Neuronal stem cell (in vitro differentiated cells): ENCODE results near the gene SOBP.

ENCODE experiments used
- DNase-seq: peaks from one replicate; pipeline ENCODE4 v3.0.0-alpha.2; 2013; ENCODE audit warnings: low spot score
- H2AFZ ChIP-seq: one replicate; pipeline ENCODE4 v1.6.1; 2013; ENCODE audit warnings: mild to moderate bottlenecking, low read length, inconsistent platforms
- H2AK5ac ChIP-seq: 2 replicates; pipeline ENCODE4 v1.6.1; 2013; ENCODE audit warnings: low read depth, mild to moderate bottlenecking, inconsistent platforms, low read length, moderate library complexity, mixed read lengths
- H2BK120ac ChIP-seq: 2 replicates; pipeline ENCODE4 v1.6.1; 2013; ENCODE audit warnings: low read depth, mild to moderate bottlenecking, inconsistent platforms, low read length, moderate library complexity, mixed read lengths
- H2BK12ac ChIP-seq: one replicate; pipeline ENCODE4 v1.6.1; 2013; ENCODE audit warnings: low read length, inconsistent platforms
- H2BK15ac ChIP-seq: 2 replicates; pipeline ENCODE4 v1.6.1; 2013; ENCODE audit warnings: mild to moderate bottlenecking, low read length, inconsistent platforms, mixed read lengths
- H2BK5ac ChIP-seq: one replicate; pipeline ENCODE4 v1.6.1; 2013; ENCODE audit warnings: inconsistent platforms, mild to moderate bottlenecking, low read length, moderate library complexity
- H3K14ac ChIP-seq: one replicate; pipeline ENCODE4 v1.6.1; 2013; ENCODE audit warnings: low read length, inconsistent platforms
- H3K18ac ChIP-seq: 2 replicates; pipeline ENCODE4 v1.6.1; 2013; ENCODE audit warnings: low read length, inconsistent platforms
- H3K23ac ChIP-seq: 2 replicates; pipeline ENCODE4 v1.6.1; 2013; ENCODE audit warnings: low read depth, mild to moderate bottlenecking, mixed read lengths, low read length, inconsistent platforms; ENCODE audit not compliant: poor library complexity
- H3K27ac ChIP-seq: replicated peaks from 3 replicates; pipeline ENCODE4 v1.5.1; 2013; ENCODE audit warnings: low read length, inconsistent platforms
- H3K27me3 ChIP-seq, 3 experiments: 2 replicates each; pipeline ENCODE4 v1.6.1; 2013; ENCODE audit warnings: low read length in 3 of 3, mild to moderate bottlenecking in 2 of 3, inconsistent platforms in 1 of 3, low read depth in 1 of 3, mixed read lengths in 1 of 3, moderate library complexity in 1 of 3; ENCODE audit not compliant: control insufficient read depth in 3 of 3, insufficient read depth in 3 of 3
- H3K36me3 ChIP-seq, 2 donors: replicated peaks in 1 of 2; 2 replicates each; pipeline ENCODE4 v1.6.1; 2013; ENCODE audit warnings: low read length in 2 of 2; ENCODE audit not compliant: control insufficient read depth in 2 of 2, insufficient read depth in 2 of 2
- H3K4ac ChIP-seq: 2 replicates; pipeline ENCODE4 v1.6.1; 2013; ENCODE audit warnings: inconsistent platforms, mild to moderate bottlenecking, low read length, moderate library complexity
- H3K4me1 ChIP-seq, 2 donors: 1 replicate in 1 of 2; 2 replicates in 1 of 2; pipeline ENCODE4 v1.6.1; 2013; ENCODE audit warnings: low read length in 2 of 2, low read depth in 1 of 2; ENCODE audit not compliant: control insufficient read depth in 2 of 2, insufficient read depth in 1 of 2
- H3K4me2 ChIP-seq: one replicate; pipeline ENCODE4 v1.6.1; 2013; ENCODE audit warnings: mild to moderate bottlenecking, low read length, inconsistent platforms; ENCODE audit not compliant: insufficient read depth, poor library complexity, severe bottlenecking
- H3K4me3 ChIP-seq, 2 donors: 2 replicates each; pipeline ENCODE4 v1.5.1; 2013; ENCODE audit warnings: low read length in 2 of 2, mild to moderate bottlenecking in 2 of 2, inconsistent platforms in 1 of 2, moderate library complexity in 1 of 2
- H3K79me1 ChIP-seq: one replicate; pipeline ENCODE4 v1.6.1; 2013; ENCODE audit warnings: low read depth, mild to moderate bottlenecking, inconsistent platforms, low read length, moderate library complexity
- H3K9ac ChIP-seq: one replicate; pipeline ENCODE4 v1.6.1; 2013; ENCODE audit warnings: mild to moderate bottlenecking, low read depth, low read length, inconsistent platforms; ENCODE audit not compliant: poor library complexity
- H3K9me3 ChIP-seq, 2 donors: replicated peaks in 1 of 2; 2 replicates each; pipeline versions ENCODE3 to v1.6.1; 2013; ENCODE audit warnings: low read length in 2 of 2, mild to moderate bottlenecking in 2 of 2, inconsistent platforms in 1 of 2, low read depth in 1 of 2, mixed read lengths in 1 of 2, moderate library complexity in 1 of 2; ENCODE audit not compliant: control insufficient read depth in 2 of 2, insufficient read depth in 1 of 2
- H4K8ac ChIP-seq: one replicate; pipeline ENCODE4 v1.6.1; 2013; ENCODE audit warnings: low read depth, mild to moderate bottlenecking, inconsistent platforms, low read length, moderate library complexity
- H4K91ac ChIP-seq: one replicate; pipeline ENCODE4 v1.6.1; 2013; ENCODE audit warnings: low read length, low read depth, mild to moderate bottlenecking, inconsistent platforms; ENCODE audit not compliant: poor library complexity
- WGBS, 2 donors: extraction: QIAGEN DNeasy Blood & Tissue Kit; methylation state at CpG; one replicate each; pipeline ENCODE4 v1.1.7; 2013; ENCODE audit warnings: missing lambda C conversion rate in 2 of 2, mixed read lengths in 1 of 2; ENCODE audit not compliant: insufficient read length in 2 of 2, insufficient replicate concordance in 1 of 2; ENCODE audit errors: extremely low coverage in 2 of 2; 5-methylcytosine and 5-hydroxymethylcytosine counted together

Gene SOBP

GRCh38 chr6:107665382-107665781 is 175.5 kb downstream of the SOBP start:
- Histone ChIP-seq H3K9ac (no peak overlapping the region), H2AK5ac (no peak overlapping the region), H3K23ac (no peak overlapping the region), H2BK5ac (no peak overlapping the region), H2AFZ (no peak overlapping the region), H4K8ac (no peak overlapping the region), H4K91ac (no peak overlapping the region), H3K4me2 (no peak overlapping the region), H2BK12ac (no peak overlapping the region), H3K4ac (no peak overlapping the region), H3K79me1 (no peaks in the 10 kb centered on the region), H2BK120ac (no peak overlapping the region), H3K9me3 (no peaks in the 10 kb centered on the region), H3K4me3 (no peak overlapping the region), H2BK15ac (no peak overlapping the region), H3K18ac (no peak overlapping the region), H3K27ac (no peak overlapping the region), H3K36me3 (peaks cover 0 to 13% of the 10 kb centered on the region in 2 donors), H3K27me3 (no peaks in the 10 kb centered on the region), H3K4me1 (peaks cover 6 to 15% of the 10 kb centered on the region in 2 donors), H3K14ac (no peak overlapping the region)
- WGBS, 2 donors: no CpG with 5 or more reads among the region's 4 CpGs
- no peak for DNase-seq

DNA sequence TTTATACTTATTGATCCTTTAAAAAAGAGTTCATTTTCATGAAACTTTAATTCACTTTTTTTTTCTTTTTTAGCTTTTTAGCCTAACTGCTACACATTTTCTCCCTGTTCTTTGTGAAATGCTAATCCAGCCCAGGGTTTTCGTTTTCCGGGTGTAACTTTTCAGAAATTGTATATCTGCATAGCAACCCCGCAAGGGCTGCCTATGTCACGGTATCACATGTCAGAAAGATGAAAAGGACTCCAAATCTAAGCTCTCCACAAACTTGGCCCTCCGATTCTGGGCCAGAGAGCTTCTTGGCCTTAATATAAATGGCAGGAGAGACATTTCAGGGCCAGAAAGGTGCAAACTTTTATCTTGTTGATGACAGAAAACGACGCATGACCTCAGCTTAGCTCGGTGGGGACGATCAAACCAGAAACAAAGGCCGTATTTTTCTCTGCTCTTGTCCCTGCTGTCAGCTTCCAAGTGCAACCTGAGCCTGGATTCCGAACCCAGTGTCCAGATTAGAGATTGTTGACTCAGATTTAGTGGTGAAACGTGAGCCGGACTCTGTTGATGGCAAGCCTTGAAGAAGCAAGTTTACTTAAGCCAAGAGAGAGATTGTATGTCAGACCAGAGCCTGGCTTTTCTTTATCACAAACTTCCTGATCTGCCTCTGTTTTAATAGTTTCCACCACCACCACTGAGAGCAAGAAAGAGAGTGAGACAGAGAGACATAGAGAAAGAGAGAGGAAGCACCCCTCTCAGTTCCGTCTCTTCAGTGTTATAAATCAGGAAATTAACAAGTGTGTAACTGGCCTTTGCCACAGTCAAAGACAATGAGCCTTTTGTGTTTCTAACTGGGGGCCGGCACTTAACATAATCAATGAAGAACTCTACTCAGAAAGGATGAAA is 176.4 kb downstream of the SOBP start:
- Histone ChIP-seq H3K18ac (no peak overlapping the region), H2BK120ac (no peak overlapping the region), H3K4me3 (no peak overlapping the region), H3K4me1 (peaks cover 15 to 20% of the 10 kb centered on the region in 2 donors), H2AK5ac (no peak overlapping the region), H2BK5ac (no peak overlapping the region), H3K23ac (no peak overlapping the region), H3K9ac (no peak overlapping the region), H3K9me3 (no peaks in the 10 kb centered on the region), H2BK12ac (no peak overlapping the region), H2AFZ (peak overlapping the region; percentile 38), H3K27me3 (no peaks in the 10 kb centered on the region), H3K4me2 (no peak overlapping the region), H3K14ac (no peak overlapping the region), H3K27ac (no peak overlapping the region), H4K8ac (no peak overlapping the region), H3K4ac (no peak overlapping the region), H2BK15ac (no peak overlapping the region), H4K91ac (no peak overlapping the region), H3K36me3 (peaks cover 0 to 4% of the 10 kb centered on the region in 2 donors), H3K79me1 (no peaks in the 10 kb centered on the region)
- DNase-seq: no peak
- no CpG with 5 or more reads among the region's 15 CpGs for WGBS, 2 donors

DNA sequence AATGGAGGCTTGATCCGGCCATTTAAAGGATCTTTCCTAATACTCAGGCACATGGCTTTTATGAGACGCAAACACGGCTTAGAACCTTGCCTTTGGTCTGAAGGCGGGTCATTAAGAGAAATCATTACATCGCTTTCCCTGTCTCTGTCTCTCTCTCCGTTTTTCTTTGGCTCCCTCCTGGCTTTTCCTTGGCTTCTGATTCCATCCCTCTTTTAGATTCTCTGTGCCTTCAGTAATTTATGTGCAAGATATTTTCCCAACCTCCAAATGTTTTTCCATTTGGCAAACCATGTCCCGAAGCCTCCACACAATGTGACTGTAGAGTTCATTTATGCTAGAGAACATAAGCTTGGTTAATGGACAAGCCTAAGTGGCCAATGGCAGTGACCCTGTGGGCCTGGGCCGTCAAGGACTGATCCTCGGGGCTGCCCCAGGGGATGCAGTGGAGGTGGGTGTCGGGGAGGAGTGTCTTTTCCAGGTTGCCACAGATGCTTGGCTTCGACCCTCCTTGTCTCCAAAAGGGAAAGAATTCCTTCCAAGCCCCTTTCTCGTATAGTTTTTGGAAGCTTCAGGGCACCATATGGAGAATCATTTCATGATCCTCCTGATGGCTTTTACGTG is 177.2 kb downstream of the SOBP start:
- H3K9ac ChIP-seq: no peak overlapping the region
- H3K79me1 ChIP-seq: no peaks in the 10 kb centered on the region
- WGBS, 2 donors: no CpG with 5 or more reads among the region's 13 CpGs
- H2AK5ac ChIP-seq: no peak overlapping the region
- H3K36me3 ChIP-seq: no peaks in the 10 kb centered on the region
- H4K91ac ChIP-seq: no peak overlapping the region
- H3K4me2 ChIP-seq: no peak overlapping the region
- H3K4me3 ChIP-seq: no peak overlapping the region
- no peak overlapping the region for H2BK5ac ChIP-seq
- H2AFZ ChIP-seq: peak overlapping the region; percentile 38
- no peak overlapping the region for H3K23ac ChIP-seq
- H3K14ac ChIP-seq: no peak overlapping the region
- no peak overlapping the region for H2BK120ac ChIP-seq
- H2BK15ac ChIP-seq: no peak overlapping the region
- H4K8ac ChIP-seq: no peak overlapping the region
- H3K4ac ChIP-seq: no peak overlapping the region
- H3K18ac ChIP-seq: no peak overlapping the region
- no peaks in the 10 kb centered on the region for H3K27me3 ChIP-seq
- H2BK12ac ChIP-seq: no peak overlapping the region
- no peak overlapping the region for H3K27ac ChIP-seq
- DNase-seq: no peak
- no peaks in the 10 kb centered on the region for H3K9me3 ChIP-seq
- peaks cover 17 to 19% of the 10 kb centered on the region in 2 donors for H3K4me1 ChIP-seq

DNA sequence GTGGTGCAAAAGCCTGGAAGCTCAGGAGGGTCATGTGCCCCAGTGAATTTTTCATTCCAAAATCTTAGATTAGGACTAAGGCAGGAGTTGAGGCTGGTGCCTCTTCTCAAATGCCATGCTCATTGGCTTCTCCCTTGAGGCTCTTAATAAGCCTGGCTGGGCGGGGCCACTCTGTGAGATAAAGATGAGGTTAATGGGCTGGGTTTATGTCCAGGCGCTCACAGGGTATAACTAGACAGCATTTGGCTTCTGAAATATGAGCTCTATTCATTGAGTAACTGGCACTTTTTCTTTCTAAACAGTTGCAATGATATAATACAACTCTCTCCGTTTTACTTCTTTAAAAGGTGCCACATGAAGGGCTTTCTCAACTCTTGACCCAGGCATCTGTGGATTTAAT is 177.9 kb downstream of the SOBP start:
- Histone ChIP-seq H2BK15ac (no peak overlapping the region), H3K4ac (no peak overlapping the region), H3K4me2 (no peak overlapping the region), H3K4me1 (peaks cover 16 to 17% of the 10 kb centered on the region in 2 donors), H2BK5ac (no peak overlapping the region), H2BK12ac (no peak overlapping the region), H3K27me3 (no peaks in the 10 kb centered on the region), H3K9ac (no peak overlapping the region), H3K14ac (no peak overlapping the region), H2AFZ (no peak overlapping the region), H4K91ac (no peak overlapping the region), H3K23ac (no peak overlapping the region), H2BK120ac (no peak overlapping the region), H2AK5ac (no peak overlapping the region), H3K18ac (no peak overlapping the region), H3K4me3 (no peak overlapping the region), H4K8ac (no peak overlapping the region), H3K9me3 (no peaks in the 10 kb centered on the region), H3K79me1 (no peaks in the 10 kb centered on the region), H3K27ac (no peak overlapping the region), H3K36me3 (no peaks in the 10 kb centered on the region)
- no CpG with 5 or more reads among the region's 3 CpGs for WGBS, 2 donors
- DNase-seq: no peak
